GM12891 (cell line): ENCODE measurements around the gene FRMPD4.

Experiments
- POLR2A ChIP-seq: IDR thresholded peaks from 2 replicates; pipeline ENCODE4 v1.6.1; 2011; ENCODE audit warnings: low read depth, low read length, control low read depth
- POLR2AphosphoS5 ChIP-seq: IDR thresholded peaks from 2 replicates; pipeline ENCODE4 v1.6.1; 2011; ENCODE audit warnings: low read depth, low read length, control low read depth
- SPI1 ChIP-seq: IDR thresholded peaks from 2 replicates; pipeline ENCODE4 v1.6.1; 2011; ENCODE audit warnings: low read depth, low read length, control low read depth
- TAF1 ChIP-seq: IDR thresholded peaks from 2 replicates; pipeline ENCODE4 v1.6.1; 2011; ENCODE audit warnings: low read depth, low read length, control low read depth

DNA sequence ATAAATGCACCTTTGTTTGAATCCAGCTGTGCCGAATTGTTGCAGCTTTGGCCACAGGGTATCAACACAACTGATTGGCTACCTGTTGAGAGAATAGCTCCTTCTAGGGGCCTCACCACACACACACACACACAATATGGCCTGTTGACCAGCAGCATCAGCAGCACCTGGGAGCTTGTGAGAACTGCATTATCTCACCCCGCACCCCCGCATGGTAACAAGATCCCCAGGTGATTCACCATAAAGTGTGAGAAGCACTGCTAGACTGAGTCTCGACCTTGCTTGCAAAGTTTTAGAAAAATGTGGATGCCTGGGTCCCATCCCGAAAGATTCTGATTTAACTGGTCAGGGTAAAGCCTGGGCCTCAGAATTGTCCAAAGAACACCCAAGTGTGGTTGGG lies 476.0 kb downstream of the FRMPD4 start:
- TF ChIP-seq POLR2A, result no peak
- no peak for TF ChIP-seq SPI1
- TF ChIP-seq POLR2AphosphoS5, result no peak
- TF ChIP-seq TAF1, result no peak
